Fibroblast of skin of left biceps (primary cell): Measurements from ENCODE around the gene MED13L.
"Not testable (repeated sequence)": the region's sequence is repeated elsewhere in the genome, so short reads cannot be mapped to it uniquely, and the experiment has no call there.

Experiments
- DNase-seq, 2 experiments: peaks; one replicate each; pipeline ENCODE4 v3.0.0-alpha.2; 2013; ENCODE audit warnings: low read depth in 2 of 2

Gene MED13L

GRCh38 chr12:116303929-116304328, 26.4 kb upstream of the MED13L start:
- DNase-seq: peak in 1 of 2 experiments; percentile 19

DNA sequence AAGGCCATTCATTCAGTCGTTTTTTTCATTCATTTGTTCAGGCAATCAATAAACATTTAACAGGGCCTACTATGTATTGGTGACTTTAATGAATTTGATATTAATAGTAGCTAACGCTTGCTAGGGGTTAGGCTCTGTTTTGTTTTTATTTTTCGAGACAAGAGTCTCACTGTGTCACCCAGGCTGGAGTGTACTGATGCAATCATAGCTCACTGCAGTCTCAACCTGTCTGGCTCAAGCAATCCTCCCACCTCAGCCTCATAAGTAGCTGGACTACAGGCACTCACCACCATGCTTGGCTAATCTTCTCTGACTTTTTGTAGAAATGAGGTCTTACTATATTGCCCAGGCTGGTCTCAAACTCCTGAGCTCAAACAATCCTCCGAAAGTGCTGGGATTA, 25.6 kb upstream of the MED13L start:
- DNase-seq: no peak

GRCh38 chr12:116302166-116303058, 24.9 kb upstream of the MED13L start:
- DNase-seq: no peak

GRCh38 chr12:116301621-116302020, 24.1 kb upstream of the MED13L start:
- DNase-seq: no peak

- no peak for DNase-seq
These were observed 22.3 kb upstream of the MED13L start for GRCh38 chr12:116299665-116300328.

DNA sequence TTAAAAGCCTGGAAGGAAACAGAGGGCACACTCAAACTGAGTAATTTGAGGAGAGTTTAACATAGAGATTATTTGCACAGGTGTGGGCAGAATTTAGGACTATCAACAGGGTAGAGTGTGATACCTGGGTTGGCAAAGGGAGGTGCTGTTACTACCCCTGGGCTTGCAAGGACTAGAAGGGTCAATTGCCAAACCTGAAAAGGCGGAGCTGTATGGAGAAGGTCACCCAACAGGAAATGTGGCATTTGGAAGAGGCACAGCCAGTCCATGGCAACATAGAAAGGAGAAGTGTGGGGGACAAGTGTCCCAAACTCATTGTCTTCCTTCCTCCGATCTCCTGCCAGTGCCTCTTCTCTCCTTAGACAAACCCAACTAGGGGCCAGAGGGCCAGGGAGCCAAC, 21.6 kb upstream of the MED13L start:
- no peak for DNase-seq

- DNase-seq: no peak
These were observed 21.1 kb upstream of the MED13L start for GRCh38 chr12:116298578-116298977.

GRCh38 chr12:116297224-116297834, 19.8 kb upstream of the MED13L start:
- no peak for DNase-seq

- DNase-seq: no peak
These were observed 18.1 kb upstream of the MED13L start for GRCh38 chr12:116295327-116296263.

GRCh38 chr12:116294454-116295165, 17.1 kb upstream of the MED13L start:
- no peak for DNase-seq

DNA sequence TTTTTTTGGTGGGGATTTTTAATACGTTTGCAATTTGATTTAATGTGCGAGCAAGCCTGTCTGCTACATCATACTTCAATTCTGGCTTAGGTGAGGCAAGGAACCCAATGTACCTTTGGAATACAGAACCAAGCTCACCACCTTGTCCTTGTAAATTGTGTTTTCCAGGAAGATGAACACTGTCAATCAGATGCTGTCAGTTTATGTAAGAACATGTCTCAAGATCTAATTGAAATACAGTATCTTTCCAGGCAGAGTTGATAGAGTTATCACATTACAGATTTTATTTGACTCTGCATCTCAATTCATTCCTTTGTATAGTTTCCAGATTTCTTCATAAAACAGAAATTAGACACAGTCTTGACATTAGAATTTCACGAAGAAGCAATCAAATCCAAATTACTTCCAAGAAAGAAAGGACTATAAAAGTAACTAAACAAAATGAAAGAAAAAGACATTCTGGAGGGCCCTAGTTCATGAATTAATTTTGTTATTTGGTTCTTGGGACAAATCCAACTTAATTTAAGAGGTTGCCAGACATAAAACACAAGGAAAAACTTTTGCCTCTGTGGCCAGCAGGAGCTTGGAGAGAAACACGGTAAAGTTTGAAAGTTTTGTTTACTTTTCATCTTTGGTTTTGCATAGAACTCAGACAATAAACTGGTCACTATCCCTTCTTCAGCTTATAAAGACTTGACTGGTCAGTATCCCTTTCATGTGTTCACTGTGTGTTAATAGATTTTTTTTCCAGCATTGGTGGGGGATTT, 16.4 kb upstream of the MED13L start:
- no peak for DNase-seq

GRCh38 chr12:116291218-116291617, 13.7 kb upstream of the MED13L start:
- DNase-seq: no peak

- no peak for DNase-seq
These were observed 11.2 kb upstream of the MED13L start for GRCh38 chr12:116288735-116289134.

- DNase-seq: no peak
These were observed 10.4 kb upstream of the MED13L start for GRCh38 chr12:116287842-116288301.

DNA sequence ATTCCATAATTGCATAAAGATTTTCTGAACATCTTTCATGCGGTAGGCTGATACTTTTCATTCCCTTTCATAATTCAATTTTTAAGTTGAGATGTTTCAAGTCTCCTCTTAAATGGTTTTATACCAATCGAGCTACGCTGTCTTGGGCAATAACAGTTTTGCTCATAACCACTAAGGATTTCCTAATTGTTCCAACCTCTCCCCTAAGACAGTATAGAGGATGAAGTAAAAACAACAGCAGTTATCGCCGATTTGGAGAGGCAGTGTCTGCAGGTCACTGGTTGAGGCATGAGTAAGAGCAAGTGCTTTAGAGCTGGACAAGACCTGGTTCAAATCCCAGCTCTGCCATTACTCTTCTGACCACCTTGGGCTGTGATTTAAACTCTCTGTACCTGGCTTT, 6.9 kb upstream of the MED13L start:
- no peak for DNase-seq

- DNase-seq: not testable (repeated sequence)
These were observed 6.4 kb upstream of the MED13L start for GRCh38 chr12:116283881-116284280.

- DNase-seq: no peak
These were observed 5.1 kb upstream of the MED13L start for GRCh38 chr12:116282371-116283286.

GRCh38 chr12:116280595-116281290, 3.2 kb upstream of the MED13L start:
- DNase-seq: no peak
